Vagina (tissue), 2 donors: ENCODE measurements around the gene MANEAL. TPM values are rescaled to one million over a fixed set of nuclear protein-coding genes. Genes with fewer than 3 reads are reported as not detected.

Source experiments
- DNase-seq, 2 donors: peaks; one replicate each; pipeline ENCODE4 v3.0.0-alpha.2; 2017; ENCODE audit errors: extremely low spot score in 2 of 2
- H3K27ac ChIP-seq: fragments of 200-600 bp; sonication (generic); one replicate; pipeline ENCODE4 v1.5.1; 2019
- H3K27me3 ChIP-seq: fragments of 200-600 bp; sonication (generic); one replicate; pipeline ENCODE4 v1.5.1; 2019
- H3K36me3 ChIP-seq, 2 donors: fragments of 200-600 bp; sonication (generic); one replicate each; pipeline ENCODE4 v1.5.1; 2017 to 2019
- H3K4me1 ChIP-seq: fragments of 200-600 bp; sonication (generic); one replicate; pipeline ENCODE4 v1.5.1; 2019
- H3K4me3 ChIP-seq, 2 donors: fragments of 200-600 bp; sonication (generic); 1 replicate in 1 of 2; 2 replicates in 1 of 2; pipeline ENCODE4 v1.5.1; 2016 to 2019
- H3K9me3 ChIP-seq: fragments of 200-600 bp; sonication (generic); one replicate; pipeline ENCODE4 v1.5.1; 2019
- CTCF ChIP-seq, 3 experiments: fragments of 450-650 bp in 2 of 3; fragments of 200-600 bp in 1 of 3; sonication (generic) in 1 of 3; IDR thresholded peaks; one replicate each; pipeline ENCODE4 v1.5.1; 2017 to 2019; ENCODE audit warnings: antibody characterized with exemption in 3 of 3, mild to moderate bottlenecking in 2 of 3, moderate library complexity in 2 of 3
- POLR2A ChIP-seq, 2 donors: fragments of 450-650 bp; IDR thresholded peaks; one replicate each; pipeline ENCODE4 v1.6.1; 2017; ENCODE audit warnings: antibody characterized with exemption in 2 of 2, mild to moderate bottlenecking in 2 of 2, moderate library complexity in 2 of 2
- POLR2AphosphoS5 ChIP-seq, 2 donors: sonication (generic); formaldehyde crosslinking; IDR thresholded peaks; one replicate each; pipeline ENCODE4 v1.9.0; 2017; ENCODE audit warnings: antibody characterized with exemption in 2 of 2, mild to moderate bottlenecking in 2 of 2, low read depth in 1 of 2; ENCODE audit not compliant: insufficient read depth in 1 of 2
- intact Hi-C: fragments of 100-400 bp; cut with DNase I; formaldehyde crosslinking; loops from one replicate; pipeline ENCODE4 v1.15.1; 2023
- total RNA-seq: library from RNA; depleted of rRNA; stranded (reverse); fragments of >200 nt; gene quantifications from one replicate; pipeline ENCODE4 v1.2.3, GENCODE V29; 2016

The MANEAL gene
- total RNA-seq, 1 donor from 2014 or later = 3.2 TPM

GRCh38 chr1:37821481-37821880 lies 27.8 kb downstream of the MANEAL start:
- Histone ChIP-seq H3K27me3 (no peaks in the 10 kb centered on the region), H3K9me3 (no peaks in the 10 kb centered on the region), H3K36me3 (peaks cover 0 to 52% of the 10 kb centered on the region in 2 donors), H3K4me1 (peaks cover 8% of the 10 kb centered on the region), H3K4me3 (no peak overlapping the region), H3K27ac (no peak overlapping the region)
- TF ChIP-seq POLR2A (IDR thresholded peaks at IDR 0.05) = no peak
- no peak for TF ChIP-seq CTCF (IDR thresholded peaks at IDR 0.05)
- TF ChIP-seq POLR2AphosphoS5 (IDR thresholded peaks at IDR 0.05; ENCODE audit: insufficient read depth in 1 of 2, low read depth in 1 of 2) = no peak
- DNase-seq = no peak
- intact Hi-C loops = no loop called here

- no peak overlapping the region for H3K4me3 ChIP-seq
- no peaks in the 10 kb centered on the region for H3K27me3 ChIP-seq
- H3K27ac ChIP-seq = no peak overlapping the region
- DNase-seq = no peak
- intact Hi-C loops = no loop called here
- H3K36me3 ChIP-seq = peaks cover 0 to 40% of the 10 kb centered on the region in 2 donors
- no peaks in the 10 kb centered on the region for H3K9me3 ChIP-seq
- no peaks in the 10 kb centered on the region for H3K4me1 ChIP-seq
- no peak for TF ChIP-seq POLR2A (IDR thresholded peaks at IDR 0.05)
- no peak for TF ChIP-seq POLR2AphosphoS5 (IDR thresholded peaks at IDR 0.05; ENCODE audit: insufficient read depth in 1 of 2, low read depth in 1 of 2)
- TF ChIP-seq CTCF (IDR thresholded peaks at IDR 0.05) = no peak
Measured at GRCh38 chr1:37822906-37823815, 29.5 kb downstream of the MANEAL start.

- H3K36me3 ChIP-seq = peaks cover 0 to 40% of the 10 kb centered on the region in 2 donors
- H3K9me3 ChIP-seq = no peaks in the 10 kb centered on the region
- TF ChIP-seq CTCF (IDR thresholded peaks at IDR 0.05) (no peak), POLR2A (IDR thresholded peaks at IDR 0.05) (no peak), POLR2AphosphoS5 (IDR thresholded peaks at IDR 0.05; ENCODE audit: insufficient read depth in 1 of 2, low read depth in 1 of 2) (no peak)
- no peaks in the 10 kb centered on the region for H3K4me1 ChIP-seq
- no peak overlapping the region for H3K27ac ChIP-seq
- H3K27me3 ChIP-seq = no peaks in the 10 kb centered on the region
- intact Hi-C loops = no loop called here
- no peak overlapping the region for H3K4me3 ChIP-seq
- DNase-seq = no peak
Measured at GRCh38 chr1:37824001-37824400, 30.4 kb downstream of the MANEAL start.

GRCh38 chr1:37825506-37825905 lies 31.9 kb downstream of the MANEAL start:
- no peaks in the 10 kb centered on the region for H3K9me3 ChIP-seq
- H3K36me3 ChIP-seq = peaks cover 0 to 41% of the 10 kb centered on the region in 2 donors
- no peak for DNase-seq
- H3K4me3 ChIP-seq = no peak overlapping the region
- H3K4me1 ChIP-seq = no peaks in the 10 kb centered on the region
- intact Hi-C loops = no loop called here
- H3K27me3 ChIP-seq = no peaks in the 10 kb centered on the region
- H3K27ac ChIP-seq = no peak overlapping the region
- no peak for TF ChIP-seq POLR2A (IDR thresholded peaks at IDR 0.05)
- TF ChIP-seq POLR2AphosphoS5 (IDR thresholded peaks at IDR 0.05; ENCODE audit: insufficient read depth in 1 of 2, low read depth in 1 of 2) = no peak
- no peak for TF ChIP-seq CTCF (IDR thresholded peaks at IDR 0.05)
